ENCODE measurements around the gene EP400. TPM values are rescaled to one million over a fixed set of nuclear protein-coding genes. Genes with fewer than 3 reads are reported as not detected.
"Not testable (repeated sequence)": the region's sequence is repeated elsewhere in the genome, so short reads cannot be mapped to it uniquely, and the experiment has no call there.

The EP400 gene
- total RNA-seq, 3 donors from 2014 or later, result 34.9 to 47.8 (median 40.7) TPM

- ATAC-seq, result no peak
- no peaks in the 10 kb centered on the region for H3K9me3 ChIP-seq
These were observed 150.0 kb downstream of the EP400 start for GRCh38 chr12:132099739-132100138.

DNA sequence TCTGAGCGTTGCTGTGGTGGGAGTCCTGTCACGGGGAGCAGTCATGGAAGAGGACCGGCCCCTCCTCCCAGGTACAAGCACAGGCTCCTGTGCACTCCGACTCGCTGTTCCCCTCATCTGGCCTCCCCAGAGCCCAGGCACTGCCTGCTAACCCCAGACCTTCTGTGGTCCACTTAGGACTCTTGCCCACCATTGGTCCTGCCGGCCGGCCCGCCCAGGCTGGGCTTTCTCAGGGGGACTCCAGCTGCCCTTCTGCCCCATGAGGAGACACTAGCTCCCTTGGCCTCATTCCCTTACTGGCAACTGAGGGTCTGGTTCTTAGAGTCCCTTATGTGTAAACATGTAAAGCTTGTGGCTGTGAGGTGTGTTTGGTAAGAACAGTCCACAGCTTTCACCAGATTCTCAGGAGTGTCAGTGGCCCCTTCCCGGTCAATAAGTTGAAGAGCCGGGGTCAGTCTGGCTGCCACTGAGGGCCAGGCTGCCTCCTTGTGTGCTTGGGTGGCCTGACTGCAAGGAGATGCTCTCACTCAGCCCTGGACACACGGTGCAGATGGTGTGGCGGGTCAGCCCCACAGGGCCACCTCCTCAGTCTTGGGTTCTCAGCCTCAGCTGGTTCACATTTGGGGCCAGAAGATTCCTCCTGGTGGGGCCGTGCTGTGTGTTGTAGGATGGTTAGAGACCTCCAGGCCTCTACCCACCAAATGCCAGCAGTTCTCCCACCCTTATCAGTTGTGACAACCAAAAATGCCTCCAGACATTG is 150.7 kb downstream of the EP400 start:
- Histone ChIP-seq H3K4me3 (no peak overlapping the region), H3K9me3 (no peaks in the 10 kb centered on the region), H3K4me1 (ENCODE audit: low read depth) (no peaks in the 10 kb centered on the region), H3K36me3 (ENCODE audit: low read depth) (no peaks in the 10 kb centered on the region)
- intact Hi-C loops (cut with DNase I, micrococcal nuclease), result no loop called here
- no peak for TF ChIP-seq CTCF (IDR thresholded peaks at IDR 0.05)
- DNase-seq, result no peak
- no peak for ATAC-seq

More at GRCh38 chr12:132099739-132100138, 150.0 kb downstream of the EP400 start:
- intact Hi-C loops (cut with DNase I, micrococcal nuclease), result no loop called here
- no peak for TF ChIP-seq CTCF (IDR thresholded peaks at IDR 0.05)
- DNase-seq, result no peak
- no peaks in the 10 kb centered on the region for H3K4me1 ChIP-seq (ENCODE audit: low read depth)
- H3K4me3 ChIP-seq, result no peak overlapping the region
- no peaks in the 10 kb centered on the region for H3K36me3 ChIP-seq (ENCODE audit: low read depth)

DNA sequence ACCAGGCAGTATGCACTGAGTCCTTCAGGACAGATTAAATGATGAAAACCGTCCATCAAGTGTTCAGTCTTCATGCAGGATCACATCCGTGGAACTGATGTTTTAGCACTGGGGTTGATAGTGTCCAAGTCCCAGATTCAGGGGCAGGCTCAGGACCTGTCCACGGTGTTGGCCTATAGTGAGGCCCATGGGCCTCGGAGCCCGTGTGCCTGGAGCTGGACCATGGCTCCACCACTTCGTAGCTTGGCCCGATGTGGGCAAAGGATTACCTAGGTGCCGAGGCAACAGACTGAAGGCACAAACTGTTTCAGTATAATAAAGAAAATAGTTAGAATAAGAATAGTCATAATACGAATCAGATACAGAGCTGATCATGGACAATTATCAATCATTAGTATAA is 152.6 kb downstream of the EP400 start:
- Histone ChIP-seq H3K9me3 (no peaks in the 10 kb centered on the region), H3K36me3 (ENCODE audit: low read depth) (no peaks in the 10 kb centered on the region), H3K4me3 (no peak overlapping the region), H3K4me1 (ENCODE audit: low read depth) (no peaks in the 10 kb centered on the region)
- no peak for ATAC-seq
- intact Hi-C loops (cut with DNase I, micrococcal nuclease), result no loop called here
- DNase-seq, result no peak
- TF ChIP-seq CTCF (IDR thresholded peaks at IDR 0.05), result no peak

GRCh38 chr12:132103072-132103471 is 153.3 kb downstream of the EP400 start:
- DNase-seq, result not testable (repeated sequence)

GRCh38 chr12:132103542-132104308 is 154.0 kb downstream of the EP400 start:
- ATAC-seq (no peak), DNase-seq (no peak)
- H3K9me3 ChIP-seq, result no peaks in the 10 kb centered on the region
- no peak overlapping the region for H3K4me3 ChIP-seq
- H3K4me1 ChIP-seq (ENCODE audit: low read depth), result no peaks in the 10 kb centered on the region
- H3K36me3 ChIP-seq (ENCODE audit: low read depth), result no peaks in the 10 kb centered on the region
- intact Hi-C loops (cut with DNase I, micrococcal nuclease), result no loop called here
- no peak for TF ChIP-seq CTCF (IDR thresholded peaks at IDR 0.05)

More at GRCh38 chr12:132103072-132103471, 153.3 kb downstream of the EP400 start:
- H3K9me3 ChIP-seq; H3K36me3 ChIP-seq (ENCODE audit: low read depth); H3K4me1 ChIP-seq (ENCODE audit: low read depth); H3K4me3 ChIP-seq; intact Hi-C loops (cut with DNase I, micrococcal nuclease); ATAC-seq: not testable (repeated sequence)

DNA sequence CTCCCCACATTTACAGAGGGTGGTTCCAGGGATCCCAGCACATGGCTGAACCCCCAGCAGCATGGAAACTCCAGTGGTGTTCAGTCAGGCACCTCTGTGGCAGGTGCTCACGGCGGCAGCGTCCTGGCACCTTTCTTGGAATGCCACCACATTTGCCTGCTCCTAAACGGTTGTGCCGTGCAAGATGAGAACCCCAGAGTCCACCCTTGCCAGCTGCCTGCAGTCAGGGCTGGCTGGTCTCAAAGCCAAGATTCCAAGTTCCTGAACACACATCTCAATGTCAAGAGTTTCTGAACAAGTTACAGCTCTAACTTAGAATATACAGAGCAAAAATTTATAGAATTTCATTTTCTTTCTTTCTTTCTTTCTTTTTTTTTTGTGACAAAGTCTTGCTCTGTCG is 155.7 kb downstream of the EP400 start:
- intact Hi-C loops (cut with DNase I, micrococcal nuclease), result no loop called here
- H3K36me3 ChIP-seq (ENCODE audit: low read depth), result no peaks in the 10 kb centered on the region
- H3K4me3 ChIP-seq, result no peak overlapping the region
- no peak for DNase-seq
- no peaks in the 10 kb centered on the region for H3K9me3 ChIP-seq
- ATAC-seq, result no peak
- no peak for TF ChIP-seq CTCF (IDR thresholded peaks at IDR 0.05)
- H3K4me1 ChIP-seq (ENCODE audit: low read depth), result no peaks in the 10 kb centered on the region
